Hepatocyte (in vitro differentiated cells): ENCODE data around the gene SIRT6.

Source experiments
- EZH2 ChIP-seq: fragments of 200-600 bp; sonication (generic); IDR thresholded peaks from 2 replicates; pipeline ENCODE4 v1.6.1; 2016; ENCODE audit warnings: antibody characterized with exemption, mild to moderate bottlenecking, borderline replicate concordance
- EZH2phosphoT487 ChIP-seq: fragments of 200-600 bp; sonication (generic); IDR thresholded peaks from one replicate; pipeline ENCODE4 v1.6.1; 2018; ENCODE audit warnings: antibody characterized with exemption, mild to moderate bottlenecking, low read depth, moderate library complexity; ENCODE audit not compliant: unreplicated experiment, severe bottlenecking
- TF ChIP-seq, protein P1 (sequence below): fragments of 200-600 bp; sonication (generic); IDR thresholded peaks from 2 replicates; pipeline ENCODE4 v1.5.1; 2016; ENCODE audit warnings: antibody characterized with exemption, mild to moderate bottlenecking; ENCODE audit not compliant: poor library complexity

DNA sequence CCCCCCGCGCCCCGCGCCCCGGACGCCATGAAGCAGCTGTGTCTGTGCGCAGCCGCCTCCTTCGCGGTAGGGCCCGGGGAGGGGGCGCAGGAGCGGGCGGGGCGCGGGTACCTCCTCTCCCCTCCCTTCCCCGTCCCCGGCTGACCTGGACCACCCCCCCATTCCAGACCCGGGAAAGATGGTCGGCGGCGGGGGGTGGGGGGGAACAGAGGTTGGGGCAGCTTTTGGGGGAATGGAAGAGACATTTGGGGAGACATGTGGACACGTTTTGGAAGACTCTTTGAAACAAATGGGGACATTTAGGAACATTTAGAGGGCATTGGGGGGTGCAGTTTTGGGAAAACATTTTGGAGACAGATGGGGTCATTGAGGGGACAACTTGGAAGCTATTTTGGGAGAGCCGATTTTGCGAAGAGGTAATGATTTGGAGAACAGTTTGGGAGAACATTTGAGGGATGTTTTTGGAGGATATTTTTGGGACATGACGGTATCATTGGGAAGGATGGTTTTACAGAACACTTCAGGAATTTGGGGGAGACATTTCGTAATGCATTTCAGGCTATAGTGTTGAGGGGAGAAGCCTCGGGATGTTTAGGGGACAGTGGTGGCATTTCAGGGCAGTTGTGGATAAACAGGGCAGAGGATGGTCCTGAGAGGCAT, 16.2 kb upstream of the SIRT6 start:
- TF ChIP-seq, protein P1, sequence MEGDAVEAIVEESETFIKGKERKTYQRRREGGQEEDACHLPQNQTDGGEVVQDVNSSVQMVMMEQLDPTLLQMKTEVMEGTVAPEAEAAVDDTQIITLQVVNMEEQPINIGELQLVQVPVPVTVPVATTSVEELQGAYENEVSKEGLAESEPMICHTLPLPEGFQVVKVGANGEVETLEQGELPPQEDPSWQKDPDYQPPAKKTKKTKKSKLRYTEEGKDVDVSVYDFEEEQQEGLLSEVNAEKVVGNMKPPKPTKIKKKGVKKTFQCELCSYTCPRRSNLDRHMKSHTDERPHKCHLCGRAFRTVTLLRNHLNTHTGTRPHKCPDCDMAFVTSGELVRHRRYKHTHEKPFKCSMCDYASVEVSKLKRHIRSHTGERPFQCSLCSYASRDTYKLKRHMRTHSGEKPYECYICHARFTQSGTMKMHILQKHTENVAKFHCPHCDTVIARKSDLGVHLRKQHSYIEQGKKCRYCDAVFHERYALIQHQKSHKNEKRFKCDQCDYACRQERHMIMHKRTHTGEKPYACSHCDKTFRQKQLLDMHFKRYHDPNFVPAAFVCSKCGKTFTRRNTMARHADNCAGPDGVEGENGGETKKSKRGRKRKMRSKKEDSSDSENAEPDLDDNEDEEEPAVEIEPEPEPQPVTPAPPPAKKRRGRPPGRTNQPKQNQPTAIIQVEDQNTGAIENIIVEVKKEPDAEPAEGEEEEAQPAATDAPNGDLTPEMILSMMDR = no peak
- TF ChIP-seq EZH2 (peak; percentile 34), EZH2phosphoT487 (no peak)
